ENCODE data around the gene FGF21. TPM values are rescaled to one million over a fixed set of nuclear protein-coding genes. Genes with fewer than 3 reads are reported as not detected.

The FGF21 gene
- total and polyA plus RNA-seq, 8 donors: not detected

DNA sequence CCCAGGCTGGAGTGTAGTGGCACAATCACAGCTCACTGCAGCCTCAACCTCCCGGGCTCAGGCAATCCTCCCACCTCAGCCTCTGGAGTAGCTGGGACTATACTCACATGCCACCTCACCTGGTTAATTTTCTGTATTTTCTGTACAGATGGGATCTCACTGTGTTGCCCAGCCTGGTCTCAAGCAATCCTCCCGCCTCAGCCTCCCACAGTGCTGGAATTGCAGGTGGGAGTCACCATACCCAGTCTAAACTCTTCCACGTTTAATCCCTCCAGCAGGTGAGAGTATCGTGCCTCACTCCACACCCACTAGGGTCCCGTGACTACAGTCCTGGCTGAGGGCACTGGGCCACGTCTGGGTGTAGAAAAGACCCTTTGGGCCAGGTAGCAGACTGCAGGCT, 39.0 kb downstream of the FGF21 start:
- intact Hi-C loops (cut with DNase I; ENCODE audit: low total_unique reads): no loop called here
- WGBS, 5 donors: 77 to 88% (median 84%) methylated on average over 4 to 6 of the region's 6 CpGs
- H3K4me3 ChIP-seq: no peak overlapping the region

DNA sequence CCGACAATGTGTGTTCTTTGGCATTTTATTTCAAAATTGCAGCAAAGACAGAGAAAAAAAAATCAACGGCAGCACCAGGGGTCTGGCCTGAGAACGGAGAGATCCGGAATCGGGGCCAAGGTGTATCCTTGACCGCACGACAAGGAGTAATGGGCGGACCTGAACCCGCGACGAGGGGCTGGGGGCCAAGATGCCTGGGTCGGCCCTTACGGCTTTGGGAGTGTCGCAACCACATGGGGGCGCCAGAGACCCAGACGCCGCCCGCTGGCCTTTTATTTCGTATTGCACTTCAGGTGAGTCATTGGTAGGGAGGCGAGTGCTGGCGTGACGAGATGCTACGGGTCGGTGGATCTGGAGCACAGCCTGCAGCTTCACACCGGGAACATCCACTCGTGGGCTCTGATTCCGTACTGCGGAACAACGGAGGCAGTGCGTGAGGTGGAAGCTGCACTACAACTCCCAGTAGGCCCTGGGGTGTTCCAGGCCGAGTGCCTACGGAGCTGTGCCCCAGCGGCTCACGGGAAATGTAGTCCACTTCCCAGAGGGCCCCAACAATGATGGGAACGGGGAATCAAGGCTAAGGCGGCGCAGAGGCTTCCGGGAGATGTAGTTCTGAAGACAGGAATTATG, 39.8 kb downstream of the FGF21 start:
- WGBS, 5 donors: 1 to 2% (median 2%) methylated on average over 28 to 38 of the region's 38 CpGs
- TF ChIP-seq EP300 (IDR thresholded peaks at IDR 0.05): no peak
- TF ChIP-seq POLR2AphosphoS5 (IDR thresholded peaks at IDR 0.05): peak in 2 of 3 donors; percentile 47 to 85
- no peak for TF ChIP-seq POLR2A (IDR thresholded peaks at IDR 0.05)
- TF ChIP-seq, protein P1, sequence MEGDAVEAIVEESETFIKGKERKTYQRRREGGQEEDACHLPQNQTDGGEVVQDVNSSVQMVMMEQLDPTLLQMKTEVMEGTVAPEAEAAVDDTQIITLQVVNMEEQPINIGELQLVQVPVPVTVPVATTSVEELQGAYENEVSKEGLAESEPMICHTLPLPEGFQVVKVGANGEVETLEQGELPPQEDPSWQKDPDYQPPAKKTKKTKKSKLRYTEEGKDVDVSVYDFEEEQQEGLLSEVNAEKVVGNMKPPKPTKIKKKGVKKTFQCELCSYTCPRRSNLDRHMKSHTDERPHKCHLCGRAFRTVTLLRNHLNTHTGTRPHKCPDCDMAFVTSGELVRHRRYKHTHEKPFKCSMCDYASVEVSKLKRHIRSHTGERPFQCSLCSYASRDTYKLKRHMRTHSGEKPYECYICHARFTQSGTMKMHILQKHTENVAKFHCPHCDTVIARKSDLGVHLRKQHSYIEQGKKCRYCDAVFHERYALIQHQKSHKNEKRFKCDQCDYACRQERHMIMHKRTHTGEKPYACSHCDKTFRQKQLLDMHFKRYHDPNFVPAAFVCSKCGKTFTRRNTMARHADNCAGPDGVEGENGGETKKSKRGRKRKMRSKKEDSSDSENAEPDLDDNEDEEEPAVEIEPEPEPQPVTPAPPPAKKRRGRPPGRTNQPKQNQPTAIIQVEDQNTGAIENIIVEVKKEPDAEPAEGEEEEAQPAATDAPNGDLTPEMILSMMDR (IDR thresholded peaks at IDR 0.05): peak in 6 of 7 experiments; percentile 26 to 99 (median 94)
- H3K36me3 ChIP-seq: peaks cover 3 to 34% (median 23%) of the 10 kb centered on the region in 4 donors
- intact Hi-C loops (cut with DNase I; ENCODE audit: low total_unique reads): loop anchor here (5.0 kb wide), 1 partner anchor 37 kb away; no protein-coding TSS in a partner anchor
- no peaks in the 10 kb centered on the region for H3K9me3 ChIP-seq
- H3K4me1 ChIP-seq: peaks cover 16 to 27% (median 18%) of the 10 kb centered on the region in 4 donors
- H3K27ac ChIP-seq: peak overlapping the region; percentile 73 to 93 (median 85)
- peak; percentile 94 to 98 for DNase-seq
- peak overlapping the region; percentile 44 to 57 (median 48) for H3K4me3 ChIP-seq
- H3K27me3 ChIP-seq: no peaks in the 10 kb centered on the region

More for the DNA sequence above, 39.0 kb downstream of the FGF21 start:
- no peaks in the 10 kb centered on the region for H3K9me3 ChIP-seq
- no peaks in the 10 kb centered on the region for H3K27me3 ChIP-seq
- H3K36me3 ChIP-seq: peaks cover under 1 to 25% (median 14%) of the 10 kb centered on the region in 4 donors
- TF ChIP-seq POLR2AphosphoS5 (IDR thresholded peaks at IDR 0.05) (no peak), POLR2A (IDR thresholded peaks at IDR 0.05) (no peak), EP300 (IDR thresholded peaks at IDR 0.05) (no peak)
- TF ChIP-seq, protein P1 (IDR thresholded peaks at IDR 0.05): no peak
- DNase-seq: no peak
- peak overlapping the region in 4 of 5 donors; percentile 73 to 88 (median 84) for H3K27ac ChIP-seq
- H3K4me1 ChIP-seq: peaks cover 16 to 27% (median 18%) of the 10 kb centered on the region in 4 donors

DNA sequence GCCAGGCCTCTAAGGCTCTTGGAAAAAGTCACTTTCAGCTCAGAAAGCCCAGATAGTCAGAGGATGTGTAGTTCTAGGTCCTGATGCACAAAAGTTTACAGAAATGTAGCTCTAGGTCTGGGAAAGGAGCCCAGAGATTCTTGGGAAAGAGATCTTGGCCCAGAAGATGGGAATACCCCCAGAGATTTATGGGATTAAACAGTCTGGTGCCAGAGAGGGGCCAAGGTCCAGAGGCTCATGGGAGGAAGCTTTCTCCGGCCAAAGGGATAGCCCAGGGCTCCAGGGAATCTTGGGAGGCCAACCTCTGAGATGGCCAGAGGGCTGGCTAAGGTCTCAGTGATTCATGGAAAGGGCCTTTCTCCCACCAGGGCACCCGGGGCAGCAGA, 40.4 kb downstream of the FGF21 start:
- DNase-seq: no peak
- H3K4me3 ChIP-seq: peak overlapping the region in 2 of 4 donors; percentile 53 to 57
- 31 to 48% (median 44%) methylated on average over 2 of the region's 2 CpGs for whole genome bisulfite sequencing, 5 donors
- no peak for TF ChIP-seq POLR2AphosphoS5 (IDR thresholded peaks at IDR 0.05)
- TF ChIP-seq, protein P1 (IDR thresholded peaks at IDR 0.05): no peak
- TF ChIP-seq POLR2A (IDR thresholded peaks at IDR 0.05): no peak
- no peak for TF ChIP-seq EP300 (IDR thresholded peaks at IDR 0.05)
- H3K36me3 ChIP-seq: peaks cover 3 to 39% (median 28%) of the 10 kb centered on the region in 4 donors
- H3K27ac ChIP-seq: peak overlapping the region; percentile 73 to 93 (median 85)
- no peaks in the 10 kb centered on the region for H3K27me3 ChIP-seq
- peaks cover 16 to 27% (median 18%) of the 10 kb centered on the region in 4 donors for H3K4me1 ChIP-seq
- H3K9me3 ChIP-seq: no peaks in the 10 kb centered on the region
- intact Hi-C loops (cut with DNase I; ENCODE audit: low total_unique reads): loop anchor here (5.0 kb wide), 1 partner anchor 37 kb away; no protein-coding TSS in a partner anchor

DNA sequence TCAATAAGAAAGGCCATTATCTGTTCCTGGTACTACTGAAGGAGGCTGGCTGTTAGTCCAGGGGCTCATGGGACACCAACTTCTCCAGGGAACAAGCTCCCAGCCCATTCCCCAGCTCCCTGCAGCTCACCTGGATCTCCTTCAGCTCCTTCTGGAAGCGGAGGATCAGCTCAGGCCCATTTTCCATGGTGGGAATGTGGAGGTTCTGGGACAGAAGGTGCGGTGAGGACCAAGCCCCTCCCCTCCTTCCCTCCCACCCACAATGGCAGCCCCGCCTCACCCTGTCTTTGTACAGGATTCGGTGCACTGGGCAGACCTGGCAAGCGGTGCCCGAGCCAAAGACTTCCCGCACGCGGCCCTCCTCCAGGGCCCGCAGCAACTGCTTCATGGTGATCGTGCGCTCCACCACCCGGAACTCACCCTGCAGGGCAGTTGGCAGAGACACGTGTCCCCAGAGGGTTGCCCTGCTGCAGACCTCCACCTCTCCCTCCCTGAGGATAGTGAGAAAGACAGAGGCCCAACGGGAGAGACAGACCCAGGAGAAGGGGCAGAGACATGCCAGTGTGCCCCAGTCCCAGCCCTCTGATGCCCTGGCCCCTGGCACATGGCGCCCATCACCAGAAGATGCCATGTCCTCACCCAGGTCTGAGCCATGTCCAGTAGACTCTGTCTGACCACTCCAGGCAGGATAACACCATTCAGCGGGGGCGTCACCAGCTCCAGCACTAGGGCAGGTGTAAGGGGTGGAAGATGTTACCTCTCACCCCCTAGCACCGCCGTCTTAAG, 41.2 kb downstream of the FGF21 start:
- 57 to 87% (median 82%) methylated on average over 11 to 20 of the region's 20 CpGs for WGBS, 5 donors
- Histone ChIP-seq H3K36me3 (peaks cover 3 to 42% (median 29%) of the 10 kb centered on the region in 4 donors), H3K4me3 (no peak overlapping the region), H3K27me3 (no peaks in the 10 kb centered on the region), H3K27ac (peak overlapping the region; percentile 73 to 93 (median 85)), H3K9me3 (no peaks in the 10 kb centered on the region), H3K4me1 (peaks cover 16 to 27% (median 18%) of the 10 kb centered on the region in 4 donors)
- DNase-seq: no peak
- intact Hi-C loops (cut with DNase I; ENCODE audit: low total_unique reads): loop anchor here (5.0 kb wide), 1 partner anchor 36 kb away; no protein-coding TSS in a partner anchor
- TF ChIP-seq, protein P1 (IDR thresholded peaks at IDR 0.05): no peak
- TF ChIP-seq POLR2A (IDR thresholded peaks at IDR 0.05) (no peak), POLR2AphosphoS5 (IDR thresholded peaks at IDR 0.05) (no peak), EP300 (IDR thresholded peaks at IDR 0.05) (no peak)
